ENCODE measurements around the gene WDR75. TPM values are rescaled to one million over a fixed set of nuclear protein-coding genes. Genes with fewer than 3 reads are reported as not detected.

WDR75 gene
- total and polyA plus RNA-seq, 2 of the 13 experiments (the other 11 are each of a cell fraction or from before 2014, with no cell fraction given) = 63.0 to 74.1 TPM

DNA sequence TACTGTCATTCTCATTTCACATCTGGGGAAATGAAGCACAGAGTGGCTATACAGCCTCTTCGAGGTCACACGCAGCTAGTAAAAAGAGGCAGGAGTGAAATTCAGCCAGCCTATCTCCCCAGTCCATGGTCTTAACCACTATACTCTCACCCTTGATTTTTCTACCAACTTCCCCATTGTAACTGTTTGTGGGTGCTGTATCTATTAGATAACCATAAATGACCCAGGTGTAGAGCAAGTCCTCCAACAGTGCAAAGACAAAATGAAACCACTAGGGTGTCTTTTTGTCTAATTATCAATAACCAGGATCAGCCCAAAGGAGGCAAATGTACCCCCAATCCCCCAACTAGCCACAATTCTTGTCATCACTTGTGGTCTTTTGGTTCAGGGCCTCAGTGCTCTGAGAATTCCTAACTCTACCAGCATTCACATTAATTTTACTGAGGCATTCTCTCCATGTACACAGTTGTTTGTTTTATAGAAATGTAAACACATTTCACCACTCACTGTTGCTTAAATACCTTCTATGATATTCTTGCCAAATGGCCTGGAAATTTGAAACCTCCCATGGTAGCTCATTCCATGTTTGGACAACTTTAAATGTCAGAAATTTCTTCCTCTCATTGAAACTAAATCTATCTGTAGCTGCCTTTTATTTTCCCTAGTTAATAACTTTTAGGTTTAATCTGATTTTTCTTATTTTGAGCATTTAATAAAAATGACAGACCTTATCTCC is 80.6 kb downstream of the WDR75 start (continued):
- TF ChIP-seq, protein P1, sequence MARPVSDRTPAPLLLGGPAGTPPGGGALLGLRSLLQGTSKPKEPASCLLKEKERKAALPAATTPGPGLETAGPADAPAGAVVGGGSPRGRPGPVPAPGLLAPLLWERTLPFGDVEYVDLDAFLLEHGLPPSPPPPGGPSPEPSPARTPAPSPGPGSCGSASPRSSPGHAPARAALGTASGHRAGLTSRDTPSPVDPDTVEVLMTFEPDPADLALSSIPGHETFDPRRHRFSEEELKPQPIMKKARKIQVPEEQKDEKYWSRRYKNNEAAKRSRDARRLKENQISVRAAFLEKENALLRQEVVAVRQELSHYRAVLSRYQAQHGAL (CRISPR knock-in tag; IDR thresholded peaks at IDR 0.05; ENCODE audit: not compliant biosample characterization) = no peak
- TF ChIP-seq, protein P2, sequence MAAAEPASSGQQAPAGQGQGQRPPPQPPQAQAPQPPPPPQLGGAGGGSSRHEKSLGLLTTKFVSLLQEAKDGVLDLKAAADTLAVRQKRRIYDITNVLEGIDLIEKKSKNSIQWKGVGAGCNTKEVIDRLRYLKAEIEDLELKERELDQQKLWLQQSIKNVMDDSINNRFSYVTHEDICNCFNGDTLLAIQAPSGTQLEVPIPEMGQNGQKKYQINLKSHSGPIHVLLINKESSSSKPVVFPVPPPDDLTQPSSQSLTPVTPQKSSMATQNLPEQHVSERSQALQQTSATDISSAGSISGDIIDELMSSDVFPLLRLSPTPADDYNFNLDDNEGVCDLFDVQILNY (CRISPR knock-in tag; conservative IDR thresholded peaks at IDR 0.05) = no peak
- TF ChIP-seq NFYC (CRISPR knock-in tag; IDR thresholded peaks at IDR 0.05) = no peak
- TF ChIP-seq YY1 (IDR thresholded peaks at IDR 0.05; ENCODE audit: insufficient read depth, insufficient replicate concordance, low read depth, low read length) = no peak
- no peak for TF ChIP-seq SRSF4 (IDR thresholded peaks at IDR 0.05; ENCODE audit: low read depth, low read length, poor library complexity, severe bottlenecking)
- no peak for TF ChIP-seq ZBTB21 (CRISPR knock-in tag; IDR thresholded peaks at IDR 0.05)
- peak; percentile 92 for TF ChIP-seq CEBPB (IDR thresholded peaks at IDR 0.05; ENCODE audit: borderline replicate concordance, low read depth, low read length)
- TF ChIP-seq SIX1 (CRISPR knock-in tag; IDR thresholded peaks at IDR 0.05; ENCODE audit: borderline replicate concordance) = peak; percentile 90
- no peak for TF ChIP-seq FOXO4 (CRISPR knock-in tag; conservative IDR thresholded peaks at IDR 0.05)
- no peak for TF ChIP-seq KLF13 (CRISPR knock-in tag; IDR thresholded peaks at IDR 0.05)
- TF ChIP-seq, protein P3, sequence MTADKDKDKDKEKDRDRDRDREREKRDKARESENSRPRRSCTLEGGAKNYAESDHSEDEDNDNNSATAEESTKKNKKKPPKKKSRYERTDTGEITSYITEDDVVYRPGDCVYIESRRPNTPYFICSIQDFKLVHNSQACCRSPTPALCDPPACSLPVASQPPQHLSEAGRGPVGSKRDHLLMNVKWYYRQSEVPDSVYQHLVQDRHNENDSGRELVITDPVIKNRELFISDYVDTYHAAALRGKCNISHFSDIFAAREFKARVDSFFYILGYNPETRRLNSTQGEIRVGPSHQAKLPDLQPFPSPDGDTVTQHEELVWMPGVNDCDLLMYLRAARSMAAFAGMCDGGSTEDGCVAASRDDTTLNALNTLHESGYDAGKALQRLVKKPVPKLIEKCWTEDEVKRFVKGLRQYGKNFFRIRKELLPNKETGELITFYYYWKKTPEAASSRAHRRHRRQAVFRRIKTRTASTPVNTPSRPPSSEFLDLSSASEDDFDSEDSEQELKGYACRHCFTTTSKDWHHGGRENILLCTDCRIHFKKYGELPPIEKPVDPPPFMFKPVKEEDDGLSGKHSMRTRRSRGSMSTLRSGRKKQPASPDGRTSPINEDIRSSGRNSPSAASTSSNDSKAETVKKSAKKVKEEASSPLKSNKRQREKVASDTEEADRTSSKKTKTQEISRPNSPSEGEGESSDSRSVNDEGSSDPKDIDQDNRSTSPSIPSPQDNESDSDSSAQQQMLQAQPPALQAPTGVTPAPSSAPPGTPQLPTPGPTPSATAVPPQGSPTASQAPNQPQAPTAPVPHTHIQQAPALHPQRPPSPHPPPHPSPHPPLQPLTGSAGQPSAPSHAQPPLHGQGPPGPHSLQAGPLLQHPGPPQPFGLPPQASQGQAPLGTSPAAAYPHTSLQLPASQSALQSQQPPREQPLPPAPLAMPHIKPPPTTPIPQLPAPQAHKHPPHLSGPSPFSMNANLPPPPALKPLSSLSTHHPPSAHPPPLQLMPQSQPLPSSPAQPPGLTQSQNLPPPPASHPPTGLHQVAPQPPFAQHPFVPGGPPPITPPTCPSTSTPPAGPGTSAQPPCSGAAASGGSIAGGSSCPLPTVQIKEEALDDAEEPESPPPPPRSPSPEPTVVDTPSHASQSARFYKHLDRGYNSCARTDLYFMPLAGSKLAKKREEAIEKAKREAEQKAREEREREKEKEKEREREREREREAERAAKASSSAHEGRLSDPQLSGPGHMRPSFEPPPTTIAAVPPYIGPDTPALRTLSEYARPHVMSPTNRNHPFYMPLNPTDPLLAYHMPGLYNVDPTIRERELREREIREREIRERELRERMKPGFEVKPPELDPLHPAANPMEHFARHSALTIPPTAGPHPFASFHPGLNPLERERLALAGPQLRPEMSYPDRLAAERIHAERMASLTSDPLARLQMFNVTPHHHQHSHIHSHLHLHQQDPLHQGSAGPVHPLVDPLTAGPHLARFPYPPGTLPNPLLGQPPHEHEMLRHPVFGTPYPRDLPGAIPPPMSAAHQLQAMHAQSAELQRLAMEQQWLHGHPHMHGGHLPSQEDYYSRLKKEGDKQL (CRISPR knock-in tag; IDR thresholded peaks at IDR 0.05; ENCODE audit: low read depth) = peak; percentile 47; the same call in 1 of the 2 replicates
- peak; percentile 91 for TF ChIP-seq FOXP1 (IDR thresholded peaks at IDR 0.05)
- peak; percentile 90 for TF ChIP-seq FOXP1 (CRISPR knock-in tag; IDR thresholded peaks at IDR 0.05)
- peak; percentile 16; the same call in 1 of the 2 replicates for TF ChIP-seq ZGPAT (CRISPR knock-in tag; IDR thresholded peaks at IDR 0.05)
- TF ChIP-seq ZNF878 (CRISPR knock-in tag; IDR thresholded peaks at IDR 0.05) = peak; percentile 43; the same call in 1 of the 2 replicates
- TF ChIP-seq, protein P4, sequence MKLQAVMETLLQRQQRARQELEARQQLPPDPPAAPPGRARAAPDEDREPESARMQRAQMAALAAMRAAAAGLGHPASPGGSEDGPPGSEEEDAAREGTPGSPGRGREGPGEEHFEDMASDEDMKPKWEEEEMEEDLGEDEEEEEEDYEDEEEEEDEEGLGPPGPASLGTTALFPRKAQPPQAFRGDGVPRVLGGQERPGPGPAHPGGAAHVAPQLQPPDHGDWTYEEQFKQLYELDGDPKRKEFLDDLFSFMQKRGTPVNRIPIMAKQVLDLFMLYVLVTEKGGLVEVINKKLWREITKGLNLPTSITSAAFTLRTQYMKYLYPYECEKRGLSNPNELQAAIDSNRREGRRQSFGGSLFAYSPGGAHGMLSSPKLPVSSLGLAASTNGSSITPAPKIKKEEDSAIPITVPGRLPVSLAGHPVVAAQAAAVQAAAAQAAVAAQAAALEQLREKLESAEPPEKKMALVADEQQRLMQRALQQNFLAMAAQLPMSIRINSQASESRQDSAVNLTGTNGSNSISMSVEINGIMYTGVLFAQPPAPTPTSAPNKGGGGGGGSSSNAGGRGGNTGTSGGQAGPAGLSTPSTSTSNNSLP (IDR thresholded peaks at IDR 0.05; ENCODE audit: low read depth, low read length) = peak; percentile 91
- TF ChIP-seq KLF16 (CRISPR knock-in tag; IDR thresholded peaks at IDR 0.05) = 0 out of 4 replicates have a peak, but pooled peaks of 1 of the 2 experiments have one; percentile 28
